DMS 273 (cell line): ENCODE results near the gene MAST4.

Experiments used
- DNase-seq: peaks from one replicate; lab custom pipeline; 2025; ENCODE audit not compliant: unreplicated experiment; lab: John Stamatoyannopoulos, UW

MAST4 gene

DNA sequence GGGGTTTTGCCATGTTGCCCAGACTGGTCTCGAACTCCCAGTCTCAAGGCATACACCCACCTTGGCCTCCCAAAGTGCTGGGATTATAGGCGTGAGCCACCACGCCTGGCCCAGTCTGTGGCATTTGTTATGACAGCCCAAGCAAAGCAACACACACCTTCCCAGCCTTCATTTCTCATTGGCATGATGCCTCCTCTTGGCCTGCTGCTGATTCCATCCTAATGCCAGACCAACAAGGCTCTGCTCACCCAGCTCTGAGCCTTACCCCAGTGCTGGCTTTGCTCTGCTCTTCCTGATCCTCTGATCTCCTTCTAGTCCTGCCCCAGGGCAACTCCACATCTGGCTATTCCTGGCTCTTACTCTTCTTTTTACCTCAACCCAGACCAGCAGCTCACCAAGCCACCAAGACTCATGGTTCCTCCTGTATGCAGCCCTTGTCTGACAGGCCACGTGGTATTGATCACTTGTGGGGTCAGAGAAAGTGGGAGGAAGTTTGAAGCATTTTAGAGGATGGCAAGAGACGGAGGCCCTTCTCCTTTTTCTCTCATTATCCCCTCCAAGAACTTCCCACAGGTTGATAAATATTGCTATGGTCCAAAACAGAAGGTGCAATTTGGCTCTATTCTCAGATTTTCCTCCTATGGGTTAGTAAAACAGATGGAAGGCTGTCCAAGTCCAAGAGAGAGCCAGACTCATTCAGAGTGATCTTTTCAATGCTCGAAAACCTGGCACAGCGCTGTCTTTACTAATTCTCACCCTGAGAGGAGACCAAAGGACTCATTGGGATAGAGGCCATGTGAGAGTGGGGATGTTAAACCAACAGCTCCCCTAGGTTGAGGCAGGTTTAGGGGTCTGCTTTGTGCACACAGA is 599.4 kb downstream of the MAST4 start:
- DNase-seq, result peak; percentile 34

DNA sequence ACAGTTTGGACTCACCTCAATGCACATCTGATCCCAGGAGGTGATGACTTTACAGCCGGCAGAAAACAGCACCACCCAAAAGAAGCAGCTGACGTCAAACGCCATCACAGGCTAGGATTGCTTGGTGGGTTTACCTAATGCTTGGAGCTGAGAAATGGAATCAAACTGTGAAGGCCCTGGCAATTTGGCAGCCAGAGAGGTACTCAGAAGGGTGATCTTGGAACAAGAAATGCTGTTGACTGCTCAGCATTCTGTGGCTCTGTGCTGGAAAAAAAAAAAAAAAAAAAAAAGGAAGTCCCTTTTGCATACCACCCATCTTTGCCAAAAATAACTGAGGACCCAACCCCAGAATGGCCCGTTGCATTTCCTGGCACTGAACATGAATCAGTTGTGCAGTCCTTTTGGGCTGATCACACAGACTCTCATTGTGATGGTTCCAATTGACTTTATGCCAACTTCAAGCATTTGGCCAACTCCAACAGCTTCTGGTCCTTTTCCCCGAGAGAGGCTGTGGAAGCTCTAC is 600.4 kb downstream of the MAST4 start, which contains the start of gene CD180:
CD180 (minus strand) TSS at position 263 of the 523 bp plus-strand sequence; CDS start at position 105, 158 bp downstream.
- DNase-seq, result peak; percentile 11

DNA sequence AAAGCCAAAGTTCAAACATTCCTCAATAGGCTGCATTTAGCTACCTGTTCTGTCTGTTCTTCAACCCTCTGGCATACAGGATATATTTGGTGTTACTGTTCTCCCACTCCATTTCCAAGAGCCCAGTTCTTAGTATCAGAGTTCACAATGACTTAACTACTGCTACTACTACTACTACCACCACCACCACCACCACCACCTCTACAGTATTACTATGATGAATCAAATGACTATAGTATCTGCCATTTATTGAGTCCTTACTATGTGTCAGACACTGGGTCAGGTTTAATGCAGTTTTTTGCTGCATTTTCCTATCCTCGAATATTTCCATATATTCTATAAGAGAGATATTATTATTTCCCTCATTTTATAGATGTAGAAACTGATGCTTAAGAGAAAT is 601.3 kb downstream of the MAST4 start:
- DNase-seq, result no peak

DNA sequence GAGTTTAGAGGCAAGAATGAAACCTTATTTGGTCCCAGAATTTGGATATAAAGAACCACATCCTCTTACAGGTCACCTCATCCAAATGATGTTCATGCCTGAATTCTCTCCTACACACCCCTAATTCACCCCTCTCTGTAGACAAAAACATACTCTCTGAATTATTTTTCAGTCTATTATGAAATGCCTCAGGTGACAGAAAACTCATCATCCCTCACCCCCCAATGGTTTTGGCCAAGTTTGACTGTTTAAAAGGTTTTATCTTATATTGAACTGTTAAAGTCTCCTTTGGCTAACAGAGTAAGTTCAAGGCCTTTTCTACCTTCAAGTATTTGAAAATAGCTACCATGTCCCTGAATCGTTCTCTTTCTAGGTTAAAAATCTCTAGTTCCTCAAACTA is 602.7 kb downstream of the MAST4 start:
- DNase-seq, result no peak

DNA sequence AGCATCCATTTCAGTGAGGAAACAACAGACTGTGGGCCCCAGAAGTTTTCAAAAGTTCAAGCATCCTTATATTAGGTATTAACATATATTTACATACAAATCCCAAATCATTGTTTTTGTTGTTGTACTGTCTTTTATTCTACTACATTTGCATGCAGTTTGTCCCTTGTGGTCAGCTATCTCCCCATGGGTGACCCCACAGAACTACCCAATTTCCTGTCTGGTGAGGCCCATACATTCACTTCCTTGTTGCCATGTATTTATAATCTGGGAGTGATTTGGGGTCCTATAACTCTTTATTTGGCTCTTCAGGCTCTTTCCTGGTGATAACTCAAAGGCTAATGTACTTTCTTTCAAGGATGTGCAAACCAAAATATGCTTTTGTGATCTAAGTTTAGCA is 603.7 kb downstream of the MAST4 start:
- no peak for DNase-seq

DNA sequence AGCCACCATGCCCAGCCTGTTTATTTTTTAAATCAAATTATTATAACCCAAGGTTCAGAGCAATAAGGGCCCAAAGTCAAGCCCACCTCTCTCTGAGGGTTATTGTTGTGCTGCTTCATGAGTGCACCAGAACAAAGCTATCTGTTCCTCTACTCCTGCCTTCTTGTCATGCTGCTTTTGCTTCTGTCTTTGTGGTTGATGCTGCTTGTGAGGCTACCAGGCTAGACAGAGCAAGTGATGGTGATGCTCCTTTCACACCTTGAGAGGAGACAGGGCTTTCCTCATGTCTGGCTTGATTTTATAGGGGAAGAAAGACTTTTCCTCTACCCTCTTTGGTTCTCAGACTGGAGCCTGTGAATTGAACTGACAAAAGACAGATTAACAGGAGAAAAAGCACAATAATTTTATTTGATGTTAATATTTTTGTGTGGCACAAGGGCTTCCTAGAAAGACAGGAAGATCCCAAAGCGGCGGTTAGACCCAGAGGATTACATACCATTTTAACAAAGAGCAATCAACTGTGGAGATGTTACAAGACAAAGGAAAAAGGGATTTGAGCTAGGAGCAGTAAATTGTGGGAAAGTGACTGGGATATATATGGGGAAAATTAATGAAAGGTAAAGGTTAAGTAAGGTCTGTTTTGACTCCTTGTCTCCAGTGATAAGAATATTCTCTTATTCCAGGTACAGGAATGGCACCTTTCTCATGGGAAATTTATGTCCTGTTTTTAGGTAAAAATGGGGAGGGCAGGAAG is 604.8 kb downstream of the MAST4 start:
- no peak for DNase-seq

DNA sequence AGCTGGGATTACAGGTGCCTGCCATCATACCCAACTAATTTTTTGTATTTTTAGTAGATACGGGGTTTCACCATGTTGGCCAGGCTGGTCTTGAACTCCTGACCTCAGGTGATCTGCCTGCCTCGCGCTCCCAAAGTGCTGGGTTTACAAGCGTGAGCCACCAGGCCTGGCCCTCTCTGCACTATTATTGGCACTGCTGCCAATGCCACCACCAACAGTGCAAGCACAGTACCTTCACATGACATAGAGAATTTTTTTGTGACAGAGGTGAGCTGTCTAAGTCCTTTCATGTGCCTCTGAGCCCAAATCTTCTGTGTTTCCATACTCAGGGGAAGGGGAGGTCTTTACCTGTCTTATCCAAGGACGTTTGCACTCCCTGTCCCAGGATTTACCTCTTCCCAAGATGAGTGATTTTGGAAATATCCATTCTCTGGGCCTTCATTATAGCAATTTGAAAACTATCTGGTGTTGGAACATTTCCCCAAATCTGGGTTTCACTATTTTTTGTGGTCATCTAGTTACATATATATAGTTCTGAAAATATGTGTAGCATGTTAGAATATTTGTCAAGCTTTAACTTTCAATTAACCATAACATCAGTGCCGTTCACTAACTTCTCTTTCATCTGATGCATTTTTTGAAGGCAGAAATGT is 605.8 kb downstream of the MAST4 start:
- no peak for DNase-seq

DNA sequence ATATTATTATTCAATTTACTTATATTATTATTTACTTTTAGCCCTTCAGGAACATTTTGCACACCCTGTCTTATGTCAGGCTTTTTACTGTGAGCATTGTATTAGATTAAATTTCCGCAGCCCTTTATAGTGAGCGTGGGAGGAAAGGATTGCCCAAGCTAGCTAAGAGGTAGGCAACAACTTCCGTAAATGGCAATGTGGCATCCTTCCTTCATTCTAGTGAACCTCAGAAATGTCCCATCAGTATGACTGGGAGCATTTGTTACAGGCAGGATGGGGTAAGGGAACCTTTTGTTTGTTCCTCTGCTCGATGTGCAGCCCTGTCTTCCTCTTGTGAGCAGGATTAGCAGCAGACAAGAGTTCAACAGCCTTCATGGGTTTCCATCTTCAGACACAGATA is 606.6 kb downstream of the MAST4 start:
- DNase-seq, result no peak

DNA sequence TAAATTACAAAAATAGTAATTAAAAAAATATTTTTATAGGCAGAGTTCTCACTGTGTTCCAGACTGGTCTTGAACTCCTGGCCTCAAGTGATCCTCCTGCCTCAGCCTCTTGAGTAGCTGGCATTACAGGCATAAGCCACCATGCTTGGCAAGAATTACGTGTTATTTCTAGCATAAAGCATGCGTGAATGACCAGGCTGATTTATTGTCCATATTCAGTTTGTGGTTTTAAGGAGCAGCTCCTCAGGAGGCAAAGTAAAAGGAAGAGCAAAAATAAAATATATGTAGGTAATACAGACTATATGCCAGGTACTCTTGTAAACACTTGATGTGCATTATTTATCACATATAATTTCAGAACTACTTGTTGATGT is 607.5 kb downstream of the MAST4 start:
- peak; percentile 46 for DNase-seq

DNA sequence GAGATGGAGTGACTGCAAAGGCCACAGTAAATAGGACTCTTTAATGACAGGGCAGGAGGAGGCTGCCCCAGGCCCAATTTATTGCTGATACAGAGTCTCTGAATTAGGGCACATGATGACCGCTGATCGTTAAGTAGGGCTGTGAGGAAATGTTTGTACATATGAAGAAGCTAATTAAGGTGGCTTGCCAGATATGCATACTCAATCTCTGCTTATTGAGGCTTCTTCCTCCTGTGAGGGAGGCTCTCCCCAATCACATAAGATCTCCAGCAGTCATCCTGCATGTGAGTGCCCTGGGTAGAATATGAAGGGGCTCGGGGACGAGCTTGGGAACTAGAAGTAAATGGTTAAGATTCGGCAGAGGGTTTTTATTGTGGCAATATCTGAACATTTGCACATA is 608.6 kb downstream of the MAST4 start:
- peak; percentile 55 for DNase-seq

DNA sequence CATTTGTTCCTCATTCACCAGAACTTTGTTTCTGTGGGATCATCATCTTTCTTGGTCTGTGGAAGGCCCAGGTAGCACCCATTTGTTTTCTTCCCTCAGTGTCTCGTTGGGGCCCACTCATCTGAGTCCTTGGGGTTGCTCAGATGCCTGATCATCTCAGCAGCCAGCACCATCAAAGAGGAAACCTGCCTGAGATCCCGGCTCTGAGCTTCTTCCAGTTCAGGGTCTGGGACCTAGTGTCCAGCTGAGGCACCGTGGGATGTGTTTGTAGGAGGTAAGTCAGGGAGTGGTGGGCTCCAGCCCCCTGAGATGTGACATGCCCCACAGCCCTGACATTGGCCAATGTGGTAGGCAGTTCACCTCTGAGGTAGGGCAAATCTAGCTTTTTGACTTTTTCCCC is 609.8 kb downstream of the MAST4 start:
- DNase-seq, result no peak

DNA sequence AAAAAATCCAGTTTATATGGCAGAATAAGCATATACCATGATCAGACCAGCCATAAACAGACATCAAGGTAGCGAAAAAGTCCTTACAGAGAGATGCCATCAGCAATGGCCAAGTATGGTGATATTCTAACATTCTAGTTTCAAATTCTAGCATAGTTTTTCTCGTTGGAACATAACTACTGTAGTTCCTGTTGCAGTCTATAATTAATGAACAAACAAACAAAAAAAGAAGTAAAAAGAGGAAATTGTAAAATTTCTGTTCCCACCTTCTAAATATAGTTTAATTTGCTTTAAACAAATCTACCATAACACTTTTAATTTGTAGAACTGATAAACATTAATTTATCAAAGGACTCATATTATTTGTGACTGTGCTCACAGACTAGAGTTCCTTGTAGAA is 610.3 kb downstream of the MAST4 start:
- DNase-seq, result no peak

DNA sequence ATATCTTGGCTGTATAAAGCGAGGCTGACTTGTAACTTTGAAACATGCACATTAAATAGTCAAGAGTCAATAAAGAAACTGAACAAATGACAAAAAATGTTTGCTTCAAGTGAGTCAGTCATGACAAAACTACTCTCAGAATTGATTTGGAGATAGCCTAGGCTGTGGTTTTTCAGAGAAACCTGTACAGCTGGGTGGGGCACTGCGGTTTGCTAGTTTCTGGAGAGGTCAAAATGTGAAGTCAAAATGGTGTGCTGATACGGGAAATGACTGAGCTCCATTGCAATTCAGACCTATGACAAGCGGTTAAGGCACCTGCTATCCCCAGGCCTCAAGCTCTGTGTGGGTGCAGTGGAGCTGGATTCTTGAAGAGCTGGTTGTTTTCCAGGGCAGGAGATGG is 610.7 kb downstream of the MAST4 start:
- DNase-seq, result no peak

DNA sequence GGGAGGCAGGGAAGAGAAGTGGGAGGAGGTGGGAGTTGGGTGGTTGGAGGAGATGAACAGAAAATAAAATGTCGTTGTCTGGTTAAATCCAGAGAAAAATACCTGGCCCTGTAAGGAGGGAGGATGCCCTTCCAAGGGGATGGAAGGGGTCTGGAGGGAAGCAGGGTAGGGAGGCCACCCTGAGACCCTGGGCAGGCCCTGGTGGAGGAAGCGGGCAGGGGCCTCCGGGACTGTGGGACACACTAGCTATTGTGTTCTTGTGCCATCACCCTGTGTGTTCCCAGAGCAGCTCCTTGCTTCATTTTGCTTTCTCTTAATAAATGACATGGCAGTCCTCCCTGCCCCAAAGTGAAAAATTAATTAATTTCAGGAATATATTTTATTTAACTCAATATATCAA is 612.2 kb downstream of the MAST4 start:
- no peak for DNase-seq

DNA sequence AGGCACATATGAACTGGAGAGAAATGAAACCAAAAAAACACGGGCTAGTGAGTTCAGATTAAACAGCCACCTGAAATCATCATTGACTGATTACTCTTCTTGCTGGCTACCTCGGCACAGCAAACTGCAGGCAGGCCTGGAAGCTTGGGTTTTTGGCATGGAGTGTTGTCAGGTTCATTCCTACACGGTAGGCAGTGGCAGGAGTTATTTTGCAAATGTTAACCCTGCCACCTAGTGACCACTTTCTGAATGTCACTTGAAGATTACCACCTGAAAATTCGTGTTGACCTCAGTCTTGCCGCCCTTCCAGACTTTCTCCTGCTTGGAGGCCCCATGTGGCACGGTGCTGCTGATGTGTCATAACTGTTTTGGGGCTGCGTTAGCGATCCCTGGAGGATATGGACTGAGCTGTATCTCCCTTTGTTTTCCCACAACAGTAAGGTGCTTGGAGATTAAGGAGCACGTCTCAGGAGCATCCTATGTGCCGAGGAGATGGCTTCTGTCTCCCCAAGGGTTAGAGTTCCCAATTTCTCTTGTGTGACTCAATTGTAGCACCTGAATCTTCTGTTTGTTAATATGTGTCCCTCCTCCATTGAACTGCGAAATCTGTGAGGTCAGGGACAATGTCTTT is 613.1 kb downstream of the MAST4 start:
- DNase-seq, result peak; percentile 93

DNA sequence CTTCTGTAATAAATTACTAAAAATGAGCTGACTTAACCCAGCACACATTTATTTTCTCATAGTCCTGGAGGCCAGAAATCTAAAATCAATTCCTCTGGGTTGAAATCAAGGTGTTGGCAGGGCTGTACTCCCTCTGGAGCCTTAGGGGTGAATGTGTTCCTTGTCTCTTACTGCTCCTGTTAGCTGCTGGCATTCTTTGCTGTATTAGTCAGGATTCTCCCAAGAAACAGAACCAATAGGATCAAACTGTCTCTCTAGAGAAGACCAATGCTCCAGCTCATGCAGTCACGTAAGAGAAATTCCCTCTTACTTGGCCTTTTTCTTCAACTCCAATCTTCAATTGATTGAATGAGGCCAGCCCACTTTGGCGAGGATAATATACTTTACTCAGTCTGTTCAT is 615.7 kb downstream of the MAST4 start:
- DNase-seq, result no peak

DNA sequence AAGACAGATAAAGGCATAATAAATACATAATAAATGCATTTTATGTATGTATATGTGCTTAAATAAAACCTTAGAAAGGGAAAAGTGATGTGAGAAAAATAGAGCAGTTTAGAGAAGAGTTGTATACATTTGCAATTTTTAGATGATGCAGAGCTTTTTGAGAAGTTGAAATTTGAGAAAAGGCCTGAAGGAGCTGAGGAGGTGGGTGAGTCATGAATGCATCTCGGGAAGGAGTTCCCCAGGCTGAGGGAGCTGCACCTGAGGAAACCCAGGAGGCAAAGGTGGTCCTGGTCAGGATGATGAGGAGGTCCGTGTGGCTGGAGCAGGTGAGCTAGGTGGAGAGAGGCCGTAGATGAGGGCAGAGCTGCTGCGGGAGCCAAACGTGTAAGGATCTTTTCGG is 617.8 kb downstream of the MAST4 start:
- DNase-seq, result no peak

DNA sequence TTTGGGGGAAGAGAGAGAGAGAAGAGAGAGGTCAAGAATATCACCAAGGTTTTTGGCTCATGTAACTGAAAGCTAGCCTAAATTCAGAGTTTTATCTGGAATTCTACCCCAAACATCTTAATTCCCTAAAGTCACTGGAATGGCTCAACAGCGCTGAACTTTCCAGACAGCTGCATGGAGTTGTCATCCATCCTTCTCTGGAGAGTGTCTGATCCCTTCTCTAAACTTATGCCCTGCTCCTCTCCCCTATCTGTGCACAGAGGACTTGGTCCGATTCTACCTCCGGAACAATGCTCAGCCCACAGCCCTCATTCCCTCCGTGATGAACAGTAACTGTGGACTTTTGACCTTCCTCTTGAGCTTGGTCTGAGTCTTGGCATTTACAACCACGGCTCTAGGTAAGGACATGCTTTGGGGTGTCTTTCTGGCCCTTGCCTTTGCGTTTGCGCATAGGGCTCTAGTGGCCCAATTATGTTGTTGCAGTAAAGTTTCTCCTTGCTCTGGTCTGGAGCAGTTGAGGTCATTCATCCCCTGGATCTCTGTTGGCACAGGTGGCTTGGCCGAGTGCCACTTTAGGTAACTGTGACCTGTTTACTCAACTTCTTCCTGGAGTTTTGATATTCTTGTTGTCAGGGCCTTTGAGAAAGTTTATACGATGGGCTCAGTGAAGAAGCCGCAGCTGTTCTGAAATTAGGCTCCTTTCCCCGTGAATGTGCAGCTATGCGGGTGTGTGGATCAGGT is 618.7 kb downstream of the MAST4 start:
- no peak for DNase-seq

DNA sequence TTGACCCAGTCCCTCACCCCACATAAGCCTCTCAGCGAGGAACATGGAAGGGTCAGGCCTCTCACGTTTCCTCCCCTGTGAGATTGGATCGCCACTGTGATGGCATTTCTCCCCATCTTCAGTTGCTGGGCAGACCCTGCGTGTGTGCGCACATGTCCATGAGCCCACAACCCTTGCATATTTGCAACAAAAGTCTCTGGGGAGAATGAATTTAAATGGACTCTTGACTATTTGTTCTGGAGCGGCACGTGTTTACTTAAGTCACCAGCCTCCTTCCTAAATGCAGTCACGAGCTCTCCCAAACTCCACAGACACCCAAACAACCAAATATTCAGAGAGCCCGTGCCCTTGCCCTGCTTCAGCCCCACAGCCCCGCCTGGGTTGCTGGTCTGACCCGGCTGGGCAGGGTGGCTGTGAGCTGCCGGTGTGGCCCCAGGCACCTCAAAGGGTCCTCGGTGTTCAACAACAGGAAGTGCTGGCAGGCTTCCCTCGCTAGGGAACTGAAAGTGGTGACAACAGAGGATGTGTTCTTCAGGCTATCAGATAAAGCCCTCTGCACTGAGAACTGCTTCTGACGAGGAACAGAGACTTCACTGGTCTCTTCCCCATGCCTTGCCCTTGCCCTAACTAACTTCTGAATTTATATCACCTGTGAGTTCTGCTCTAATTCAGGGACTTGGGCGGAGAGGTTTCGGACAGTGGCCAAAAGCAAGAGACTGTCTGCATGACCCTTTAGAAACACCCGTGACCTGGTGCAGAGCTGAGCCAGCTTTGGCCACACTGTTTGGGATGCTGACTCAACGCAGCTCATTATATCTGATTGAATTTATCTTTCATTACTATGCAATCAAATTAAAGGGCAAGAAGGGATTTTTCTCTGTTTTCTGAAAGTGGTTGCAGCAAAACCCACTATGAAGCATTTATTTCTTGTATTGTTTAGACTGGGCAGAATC is 619.6 kb downstream of the MAST4 start:
- DNase-seq, result no peak
